Measurements from ENCODE around the gene ERCC4.
A peak's percentile ranks its signal among the peaks of the same experiment; 100 is the strongest.
"Not testable (repeated sequence)": the region's sequence is repeated elsewhere in the genome, so short reads cannot be mapped to it uniquely, and the experiment has no call there.

The ERCC4 gene

GRCh38 chr16:13898233-13898632 is 21.7 kb upstream of the ERCC4 start:
- TF ChIP-seq CTCF (IDR thresholded peaks at IDR 0.05; ENCODE audit: low read depth, low read length) (no peak), POLR2A (IDR thresholded peaks at IDR 0.05; ENCODE audit: extremely low read depth, insufficient read length) (no peak)
- no peak for DNase-seq (ENCODE audit: low read depth)
- no peak overlapping the region for H3K4me3 ChIP-seq (ENCODE audit: low read depth, low read length)

- TF ChIP-seq CTCF (IDR thresholded peaks at IDR 0.05; ENCODE audit: low read depth, low read length): no peak
- no peak for TF ChIP-seq MAX (IDR thresholded peaks at IDR 0.05; ENCODE audit: low read depth, low read length)
- no peak for TF ChIP-seq POLR2A (IDR thresholded peaks at IDR 0.05; ENCODE audit: extremely low read depth, insufficient read length)
- no peak for TF ChIP-seq MYC (IDR thresholded peaks at IDR 0.05; ENCODE audit: low read depth, low read length)
- H3K4me3 ChIP-seq (ENCODE audit: low read depth, low read length): no peak overlapping the region
- no peak for DNase-seq (ENCODE audit: low read depth)
Measured at GRCh38 chr16:13902052-13902451, 17.9 kb upstream of the ERCC4 start.

GRCh38 chr16:13902677-13903076 is 17.3 kb upstream of the ERCC4 start:
- no peak for TF ChIP-seq MYC (IDR thresholded peaks at IDR 0.05; ENCODE audit: low read depth, low read length)
- TF ChIP-seq MAX (IDR thresholded peaks at IDR 0.05; ENCODE audit: low read depth, low read length): no peak
- TF ChIP-seq CTCF (IDR thresholded peaks at IDR 0.05; ENCODE audit: low read depth, low read length): no peak
- no peak for TF ChIP-seq POLR2A (IDR thresholded peaks at IDR 0.05; ENCODE audit: extremely low read depth, insufficient read length)
- H3K4me3 ChIP-seq (ENCODE audit: low read depth, low read length): no peak overlapping the region
- DNase-seq (ENCODE audit: low read depth): no peak

- TF ChIP-seq MAX (IDR thresholded peaks at IDR 0.05; ENCODE audit: low read depth, low read length): no peak
- no peak for TF ChIP-seq POLR2A (IDR thresholded peaks at IDR 0.05; ENCODE audit: extremely low read depth, insufficient read length)
- no peak for TF ChIP-seq MYC (IDR thresholded peaks at IDR 0.05; ENCODE audit: low read depth, low read length)
- no peak for TF ChIP-seq CTCF (IDR thresholded peaks at IDR 0.05; ENCODE audit: low read depth, low read length)
- DNase-seq (ENCODE audit: low read depth): no peak
- H3K4me3 ChIP-seq (ENCODE audit: low read depth, low read length): no peak overlapping the region
Measured at GRCh38 chr16:13904179-13904691, 15.7 kb upstream of the ERCC4 start.

- not testable (repeated sequence) for H3K4me3 ChIP-seq (ENCODE audit: low read depth, low read length)
- peak; percentile 26 for TF ChIP-seq CTCF (IDR thresholded peaks at IDR 0.05; ENCODE audit: low read depth, low read length)
- DNase-seq (ENCODE audit: low read depth): peak; percentile 33
Measured at GRCh38 chr16:13904822-13905221, 15.1 kb upstream of the ERCC4 start.

GRCh38 chr16:13906168-13907089 is 13.5 kb upstream of the ERCC4 start:
- DNase-seq (ENCODE audit: low read depth): peak; percentile 48
- TF ChIP-seq MAX (IDR thresholded peaks at IDR 0.05; ENCODE audit: low read depth, low read length) (no peak), MYC (IDR thresholded peaks at IDR 0.05; ENCODE audit: low read depth, low read length) (no peak), CTCF (IDR thresholded peaks at IDR 0.05; ENCODE audit: low read depth, low read length) (no peak), POLR2A (IDR thresholded peaks at IDR 0.05; ENCODE audit: extremely low read depth, insufficient read length) (no peak)
- no peak overlapping the region for H3K4me3 ChIP-seq (ENCODE audit: low read depth, low read length)
